ENCODE data around the gene TRIM14. TPM values are rescaled to one million over a fixed set of nuclear protein-coding genes. Genes with fewer than 3 reads are reported as not detected.

The TRIM14 gene
- total and polyA plus RNA-seq, 7 donors = 0.13 to 2.5 (median 0.79) TPM

- no peak overlapping the region for H3K4me3 ChIP-seq
- peaks cover 0 to 10% (median 3%) of the 10 kb centered on the region in 3 donors for H3K27me3 ChIP-seq (ENCODE audit: insufficient read depth in 3 of 3, low read length in 2 of 3)
- H3K9me3 ChIP-seq = no peaks in the 10 kb centered on the region
- no peak overlapping the region for H3K27ac ChIP-seq
- 91 to 93% (median 93%) methylated on average over 5 of the region's 5 CpGs for WGBS, 3 donors
- no peaks in the 10 kb centered on the region for H3K36me3 ChIP-seq (ENCODE audit: insufficient read depth in 1 of 2, low read depth in 1 of 2)
- ATAC-seq (no peak), DNase-seq (no peak)
- H3K4me1 ChIP-seq = no peaks in the 10 kb centered on the region
- intact Hi-C loops (cut with DNase I) = no loop called here
- no peak for TF ChIP-seq CTCF (IDR thresholded peaks at IDR 0.05)
These were observed 22.9 kb downstream of the TRIM14 start for GRCh38 chr9:98096091-98096490.

- Histone ChIP-seq H3K9me3 (no peaks in the 10 kb centered on the region), H3K4me1 (no peaks in the 10 kb centered on the region), H3K4me3 (no peak overlapping the region), H3K27me3 (ENCODE audit: insufficient read depth in 3 of 3, low read length in 2 of 3) (peaks cover 0 to 10% (median 10%) of the 10 kb centered on the region in 3 donors), H3K27ac (no peak overlapping the region), H3K36me3 (ENCODE audit: insufficient read depth in 1 of 2, low read depth in 1 of 2) (no peaks in the 10 kb centered on the region)
- no peak for ATAC-seq
- 82 to 87% (median 87%) methylated on average over 7 of the region's 7 CpGs for whole genome bisulfite sequencing, 3 donors
- TF ChIP-seq CTCF (IDR thresholded peaks at IDR 0.05) = no peak
- intact Hi-C loops (cut with DNase I) = no loop called here
- DNase-seq = no peak
These were observed 23.6 kb downstream of the TRIM14 start for GRCh38 chr9:98095401-98095800.

GRCh38 chr9:98094851-98095250 lies 24.2 kb downstream of the TRIM14 start:
- intact Hi-C loops (cut with DNase I) = no loop called here
- H3K27ac ChIP-seq = no peak overlapping the region
- DNase-seq (no peak), ATAC-seq (no peak)
- 87 to 92% (median 91%) methylated on average over 16 of the region's 16 CpGs for WGBS, 3 donors
- H3K27me3 ChIP-seq (ENCODE audit: insufficient read depth in 3 of 3, low read length in 2 of 3) = peaks cover 0 to 15% (median 10%) of the 10 kb centered on the region in 3 donors
- TF ChIP-seq CTCF (IDR thresholded peaks at IDR 0.05) = no peak
- H3K4me3 ChIP-seq = no peak overlapping the region
- H3K4me1 ChIP-seq = no peaks in the 10 kb centered on the region
- H3K9me3 ChIP-seq = no peaks in the 10 kb centered on the region
- H3K36me3 ChIP-seq (ENCODE audit: insufficient read depth in 1 of 2, low read depth in 1 of 2) = no peaks in the 10 kb centered on the region

GRCh38 chr9:98094316-98094715 lies 24.7 kb downstream of the TRIM14 start:
- Histone ChIP-seq H3K9me3 (no peaks in the 10 kb centered on the region), H3K36me3 (ENCODE audit: insufficient read depth in 1 of 2, low read depth in 1 of 2) (no peaks in the 10 kb centered on the region), H3K4me3 (no peak overlapping the region), H3K4me1 (no peaks in the 10 kb centered on the region), H3K27ac (no peak overlapping the region), H3K27me3 (ENCODE audit: insufficient read depth in 3 of 3, low read length in 2 of 3) (peaks cover 0 to 15% (median 12%) of the 10 kb centered on the region in 3 donors)
- DNase-seq (no peak), ATAC-seq (no peak)
- 60 to 71% (median 66%) methylated on average over 4 of the region's 4 CpGs for WGBS, 3 donors
- TF ChIP-seq CTCF (IDR thresholded peaks at IDR 0.05) = no peak
- intact Hi-C loops (cut with DNase I) = no loop called here

GRCh38 chr9:98092613-98092931 lies 26.4 kb downstream of the TRIM14 start:
- intact Hi-C loops (cut with DNase I) = no loop called here
- H3K27me3 ChIP-seq (ENCODE audit: insufficient read depth in 3 of 3, low read length in 2 of 3) = peaks cover 0 to 21% (median 15%) of the 10 kb centered on the region in 3 donors

More at GRCh38 chr9:98092613-98092931, 26.4 kb downstream of the TRIM14 start:
- 59 to 64% (median 63%) methylated on average over 11 of the region's 11 CpGs for WGBS, 3 donors
- Histone ChIP-seq H3K9me3 (no peaks in the 10 kb centered on the region), H3K27ac (no peak overlapping the region), H3K4me3 (no peak overlapping the region), H3K36me3 (ENCODE audit: insufficient read depth in 1 of 2, low read depth in 1 of 2) (no peaks in the 10 kb centered on the region), H3K4me1 (no peaks in the 10 kb centered on the region)
- DNase-seq (no peak), ATAC-seq (no peak)
- no peak for TF ChIP-seq CTCF (IDR thresholded peaks at IDR 0.05)

Measured in psoas muscle (tissue), 8 donors.